ENCODE data around the gene APMAP.

- no peak for TF ChIP-seq CTCF (IDR thresholded peaks at IDR 0.05)
- TF ChIP-seq POLR2A (IDR thresholded peaks at IDR 0.05): no peak
Observed at GRCh38 chr20:24961384-24962181, 31.0 kb downstream of the APMAP start.
